ENCODE measurements around the gene ATP6V1C2. TPM values are rescaled to one million over a fixed set of nuclear protein-coding genes. Genes with fewer than 3 reads are reported as not detected.

Gene ATP6V1C2
- polyA plus RNA-seq, 3 donors, result 0.03 TPM; not detected in 2

DNA sequence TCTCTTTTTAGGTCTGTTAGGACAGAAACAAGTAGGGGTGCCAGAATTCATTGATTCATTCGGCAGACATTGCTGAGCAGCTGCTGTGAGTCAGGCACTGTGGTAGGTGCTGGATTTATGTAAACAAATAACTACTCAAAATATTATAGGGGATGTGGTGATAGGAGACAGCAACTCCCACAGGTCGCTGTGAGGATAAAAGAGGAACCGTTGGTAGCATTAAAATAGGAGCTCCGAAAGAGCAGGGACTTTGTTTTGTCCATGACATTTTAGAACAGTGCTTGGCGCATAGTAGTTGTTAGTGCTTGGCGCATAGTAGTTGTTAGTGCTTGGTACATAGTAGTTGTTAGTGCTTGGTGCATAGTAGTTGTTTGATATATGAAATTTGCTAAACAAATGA lies 29.2 kb downstream of the ATP6V1C2 start:
- DNase-seq, result no peak
- Histone ChIP-seq H2AFZ (ENCODE audit: insufficient read depth, low read depth, low read length, poor library complexity, severe bottlenecking) (no peak overlapping the region), H3K27ac (ENCODE audit: low read depth in 1 of 2, low read length in 2 of 2) (no peak overlapping the region), H3K9ac (ENCODE audit: insufficient read depth, low read length, poor library complexity, severe bottlenecking) (no peak overlapping the region), H3K4me2 (replicated peaks; ENCODE audit: extremely low read depth, low read length, poor library complexity, severe bottlenecking) (no peak overlapping the region), H4K20me1 (ENCODE audit: insufficient read depth, low read length) (no peaks in the 10 kb centered on the region), H3K27me3 (ENCODE audit: control insufficient read depth in 2 of 2, insufficient read depth in 2 of 2, low read length in 2 of 2) (no peaks in the 10 kb centered on the region), H3K4me3 (replicated peaks in 1 of 3; ENCODE audit: low read depth in 2 of 3, low read length in 3 of 3) (no peak overlapping the region), H3K9me3 (replicated peaks in 1 of 2; ENCODE audit: control insufficient read depth in 1 of 2, insufficient read depth in 1 of 2, low read length in 2 of 2) (no peaks in the 10 kb centered on the region), H3K4me1 (ENCODE audit: control insufficient read depth in 1 of 2, insufficient read depth in 2 of 2, low read length in 2 of 2) (peaks cover 8 to 11% of the 10 kb centered on the region in 2 donors), H3K79me2 (ENCODE audit: insufficient read depth, low read length) (no peaks in the 10 kb centered on the region), H3K36me3 (replicated peaks in 1 of 2; ENCODE audit: control insufficient read depth in 1 of 2, insufficient read depth in 2 of 2, low read length in 2 of 2) (no peaks in the 10 kb centered on the region)
- H3K9me3 Mint-ChIP-seq, result peaks cover 0 to 2% (median 0%) of the 10 kb centered on the region in 7 donors
- peaks cover 16% of the 10 kb centered on the region for H3K4me1 Mint-ChIP-seq
- no peaks in the 10 kb centered on the region for H3K36me3 Mint-ChIP-seq
- peaks cover 4 to 12% (median 12%) of the 10 kb centered on the region in 3 donors for H3K27me3 Mint-ChIP-seq (ENCODE audit: low read depth in 3 of 3)
- 73% methylated on average over 5 of the region's 6 CpGs for WGBS (ENCODE audit: insufficient coverage)
- intact Hi-C loops (cut with micrococcal nuclease), result no loop called here
- H3K4me3 Mint-ChIP-seq, result no peak overlapping the region
- TF ChIP-seq, protein P1, sequence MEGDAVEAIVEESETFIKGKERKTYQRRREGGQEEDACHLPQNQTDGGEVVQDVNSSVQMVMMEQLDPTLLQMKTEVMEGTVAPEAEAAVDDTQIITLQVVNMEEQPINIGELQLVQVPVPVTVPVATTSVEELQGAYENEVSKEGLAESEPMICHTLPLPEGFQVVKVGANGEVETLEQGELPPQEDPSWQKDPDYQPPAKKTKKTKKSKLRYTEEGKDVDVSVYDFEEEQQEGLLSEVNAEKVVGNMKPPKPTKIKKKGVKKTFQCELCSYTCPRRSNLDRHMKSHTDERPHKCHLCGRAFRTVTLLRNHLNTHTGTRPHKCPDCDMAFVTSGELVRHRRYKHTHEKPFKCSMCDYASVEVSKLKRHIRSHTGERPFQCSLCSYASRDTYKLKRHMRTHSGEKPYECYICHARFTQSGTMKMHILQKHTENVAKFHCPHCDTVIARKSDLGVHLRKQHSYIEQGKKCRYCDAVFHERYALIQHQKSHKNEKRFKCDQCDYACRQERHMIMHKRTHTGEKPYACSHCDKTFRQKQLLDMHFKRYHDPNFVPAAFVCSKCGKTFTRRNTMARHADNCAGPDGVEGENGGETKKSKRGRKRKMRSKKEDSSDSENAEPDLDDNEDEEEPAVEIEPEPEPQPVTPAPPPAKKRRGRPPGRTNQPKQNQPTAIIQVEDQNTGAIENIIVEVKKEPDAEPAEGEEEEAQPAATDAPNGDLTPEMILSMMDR (IDR thresholded peaks at IDR 0.05), result no peak
- H3K27ac Mint-ChIP-seq, result no peak overlapping the region

DNA sequence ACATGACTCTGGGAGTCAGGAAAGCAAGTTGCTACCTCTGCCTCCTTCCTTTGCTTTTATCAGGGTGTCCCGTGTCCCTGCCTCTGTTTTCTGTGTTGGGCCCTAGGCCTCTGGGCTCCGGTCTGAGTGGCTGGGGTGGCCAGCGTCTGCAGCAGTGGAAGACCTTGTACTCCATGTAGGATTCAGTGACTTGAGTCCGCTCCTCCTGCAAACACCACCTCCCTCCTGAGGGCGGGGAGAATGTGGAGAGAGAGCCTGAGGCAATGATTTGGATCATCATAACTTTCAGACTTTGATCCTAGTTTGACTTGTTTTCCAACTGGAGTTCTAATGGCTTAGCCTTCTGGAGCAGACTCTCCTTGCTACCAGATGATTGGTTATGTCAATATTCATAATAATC lies 30.8 kb downstream of the ATP6V1C2 start:
- Histone ChIP-seq H3K4me2 (replicated peaks; ENCODE audit: extremely low read depth, low read length, poor library complexity, severe bottlenecking) (no peak overlapping the region), H3K4me3 (replicated peaks in 1 of 3; ENCODE audit: low read depth in 2 of 3, low read length in 3 of 3) (no peak overlapping the region), H3K9me3 (replicated peaks in 1 of 2; ENCODE audit: control insufficient read depth in 1 of 2, insufficient read depth in 1 of 2, low read length in 2 of 2) (no peaks in the 10 kb centered on the region), H3K27ac (ENCODE audit: low read depth in 1 of 2, low read length in 2 of 2) (no peak overlapping the region), H3K9ac (ENCODE audit: insufficient read depth, low read length, poor library complexity, severe bottlenecking) (no peak overlapping the region), H3K79me2 (ENCODE audit: insufficient read depth, low read length) (no peaks in the 10 kb centered on the region), H3K27me3 (ENCODE audit: control insufficient read depth in 2 of 2, insufficient read depth in 2 of 2, low read length in 2 of 2) (no peaks in the 10 kb centered on the region), H3K4me1 (ENCODE audit: control insufficient read depth in 1 of 2, insufficient read depth in 2 of 2, low read length in 2 of 2) (peaks cover 3 to 6% of the 10 kb centered on the region in 2 donors), H2AFZ (ENCODE audit: insufficient read depth, low read depth, low read length, poor library complexity, severe bottlenecking) (no peak overlapping the region), H4K20me1 (ENCODE audit: insufficient read depth, low read length) (no peaks in the 10 kb centered on the region), H3K36me3 (replicated peaks in 1 of 2; ENCODE audit: control insufficient read depth in 1 of 2, insufficient read depth in 2 of 2, low read length in 2 of 2) (no peaks in the 10 kb centered on the region)
- Mint-ChIP-seq H3K27me3 (ENCODE audit: low read depth in 3 of 3) (peaks cover 5 to 13% (median 12%) of the 10 kb centered on the region in 3 donors), H3K9me3 (peaks cover 0 to 1% (median 0%) of the 10 kb centered on the region in 7 donors), H3K36me3 (no peaks in the 10 kb centered on the region), H3K4me3 (no peak overlapping the region), H3K4me1 (peaks cover 12% of the 10 kb centered on the region), H3K27ac (no peak overlapping the region)
- TF ChIP-seq, protein P1 (IDR thresholded peaks at IDR 0.05), result no peak
- intact Hi-C loops (cut with micrococcal nuclease), result no loop called here
- no peak for DNase-seq
- no CpG with 5 or more reads among the region's 5 CpGs for WGBS (ENCODE audit: insufficient coverage)

Measured in CD14-positive monocyte (primary cell).